Measurements from ENCODE around the gene ZNF407.

GRCh38 chr18:74714791-74715190 is 117.1 kb downstream of the ZNF407 start:
- TF ChIP-seq, protein P1, sequence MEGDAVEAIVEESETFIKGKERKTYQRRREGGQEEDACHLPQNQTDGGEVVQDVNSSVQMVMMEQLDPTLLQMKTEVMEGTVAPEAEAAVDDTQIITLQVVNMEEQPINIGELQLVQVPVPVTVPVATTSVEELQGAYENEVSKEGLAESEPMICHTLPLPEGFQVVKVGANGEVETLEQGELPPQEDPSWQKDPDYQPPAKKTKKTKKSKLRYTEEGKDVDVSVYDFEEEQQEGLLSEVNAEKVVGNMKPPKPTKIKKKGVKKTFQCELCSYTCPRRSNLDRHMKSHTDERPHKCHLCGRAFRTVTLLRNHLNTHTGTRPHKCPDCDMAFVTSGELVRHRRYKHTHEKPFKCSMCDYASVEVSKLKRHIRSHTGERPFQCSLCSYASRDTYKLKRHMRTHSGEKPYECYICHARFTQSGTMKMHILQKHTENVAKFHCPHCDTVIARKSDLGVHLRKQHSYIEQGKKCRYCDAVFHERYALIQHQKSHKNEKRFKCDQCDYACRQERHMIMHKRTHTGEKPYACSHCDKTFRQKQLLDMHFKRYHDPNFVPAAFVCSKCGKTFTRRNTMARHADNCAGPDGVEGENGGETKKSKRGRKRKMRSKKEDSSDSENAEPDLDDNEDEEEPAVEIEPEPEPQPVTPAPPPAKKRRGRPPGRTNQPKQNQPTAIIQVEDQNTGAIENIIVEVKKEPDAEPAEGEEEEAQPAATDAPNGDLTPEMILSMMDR (IDR thresholded peaks at IDR 0.05): no peak
- no peak for TF ChIP-seq POLR2A (IDR thresholded peaks at IDR 0.05)

Measured in heart left ventricle (tissue), 13 donors.